Islet precursor cell (in vitro differentiated cells): ENCODE results near the gene CHAF1A.

Source experiments
- DNase-seq: peaks from one replicate; pipeline ENCODE4 v3.0.0-alpha.2; 2018

The CHAF1A gene

GRCh38 chr19:4442819-4443146, 40.3 kb downstream of the CHAF1A start:
- no peak for DNase-seq

- no peak for DNase-seq
Observed at GRCh38 chr19:4443188-4443587, 40.7 kb downstream of the CHAF1A start.

- DNase-seq: no peak
Observed at GRCh38 chr19:4443966-4444764, 41.7 kb downstream of the CHAF1A start.

GRCh38 chr19:4444765-4445741, 42.6 kb downstream of the CHAF1A start:
- DNase-seq: no peak

- no peak for DNase-seq
Observed at GRCh38 chr19:4445963-4446703, 43.7 kb downstream of the CHAF1A start.

GRCh38 chr19:4446704-4447200, 44.3 kb downstream of the CHAF1A start:
- DNase-seq: no peak

GRCh38 chr19:4447327-4448146, 45.1 kb downstream of the CHAF1A start:
- DNase-seq: no peak

GRCh38 chr19:4448147-4448985, 45.9 kb downstream of the CHAF1A start:
- no peak for DNase-seq

- no peak for DNase-seq
Observed at GRCh38 chr19:4449022-4449638, 46.7 kb downstream of the CHAF1A start.

- no peak for DNase-seq
Observed at GRCh38 chr19:4449639-4450028, 47.2 kb downstream of the CHAF1A start.

- DNase-seq: no peak
Observed at GRCh38 chr19:4452230-4452990, 50.0 kb downstream of the CHAF1A start.

GRCh38 chr19:4453232-4454179, 51.1 kb downstream of the CHAF1A start:
- no peak for DNase-seq

- no peak for DNase-seq
Observed at GRCh38 chr19:4454747-4455718, 52.6 kb downstream of the CHAF1A start.

GRCh38 chr19:4455719-4456475, 53.5 kb downstream of the CHAF1A start:
- DNase-seq: no peak

GRCh38 chr19:4456476-4456842, 54.0 kb downstream of the CHAF1A start:
- DNase-seq: peak; percentile 69

GRCh38 chr19:4456843-4457653, 54.6 kb downstream of the CHAF1A start:
- peak; percentile 86 for DNase-seq
